ENCODE measurements around the gene UBE3C.
"Not testable (repeated sequence)": the region's sequence is repeated elsewhere in the genome, so short reads cannot be mapped to it uniquely, and the experiment has no call there.

Gene UBE3C

GRCh38 chr7:157149317-157149716, 10.6 kb downstream of the UBE3C start:
- no peaks in the 10 kb centered on the region for H3K9me3 ChIP-seq (ENCODE audit: control insufficient read depth in 2 of 2, low read length in 2 of 2)
- no peaks in the 10 kb centered on the region for H3K27me3 ChIP-seq (ENCODE audit: control insufficient read depth in 1 of 2, insufficient read depth in 2 of 2, low read length in 2 of 2)
- no peak overlapping the region for H3K4me3 ChIP-seq (ENCODE audit: low read length in 2 of 2)
- no peak overlapping the region for H3K9ac ChIP-seq (ENCODE audit: low read length in 2 of 2)
- H3K4me1 ChIP-seq (ENCODE audit: control insufficient read depth, insufficient read depth, low read length): peaks cover 5% of the 10 kb centered on the region
- H3K36me3 ChIP-seq (ENCODE audit: control insufficient read depth in 2 of 2, insufficient read depth in 2 of 2, low read length in 2 of 2): no peaks in the 10 kb centered on the region
- no peak overlapping the region for H3K27ac ChIP-seq (ENCODE audit: low read length)

- H3K9ac ChIP-seq (ENCODE audit: low read length in 2 of 2): no peak overlapping the region
- no peaks in the 10 kb centered on the region for H3K36me3 ChIP-seq (ENCODE audit: control insufficient read depth in 2 of 2, insufficient read depth in 2 of 2, low read length in 2 of 2)
- no peaks in the 10 kb centered on the region for H3K9me3 ChIP-seq (ENCODE audit: control insufficient read depth in 2 of 2, low read length in 2 of 2)
- H3K4me1 ChIP-seq (ENCODE audit: control insufficient read depth, insufficient read depth, low read length): peaks cover 5% of the 10 kb centered on the region
- H3K27me3 ChIP-seq (ENCODE audit: control insufficient read depth in 1 of 2, insufficient read depth in 2 of 2, low read length in 2 of 2): no peaks in the 10 kb centered on the region
- no peak overlapping the region for H3K4me3 ChIP-seq (ENCODE audit: low read length in 2 of 2)
- H3K27ac ChIP-seq (ENCODE audit: low read length): no peak overlapping the region
Measured at GRCh38 chr7:157150882-157151281, 12.2 kb downstream of the UBE3C start.

GRCh38 chr7:157151626-157152339, 13.1 kb downstream of the UBE3C start:
- H3K9me3 ChIP-seq (ENCODE audit: control insufficient read depth in 2 of 2, low read length in 2 of 2): no peaks in the 10 kb centered on the region

GRCh38 chr7:157152391-157152937, 13.7 kb downstream of the UBE3C start:
- no peak overlapping the region for H3K27ac ChIP-seq (ENCODE audit: low read length)
- H3K27me3 ChIP-seq (ENCODE audit: control insufficient read depth in 1 of 2, insufficient read depth in 2 of 2, low read length in 2 of 2): no peaks in the 10 kb centered on the region
- no peak overlapping the region for H3K9ac ChIP-seq (ENCODE audit: low read length in 2 of 2)
- H3K9me3 ChIP-seq (ENCODE audit: control insufficient read depth in 2 of 2, low read length in 2 of 2): no peaks in the 10 kb centered on the region
- peaks cover 5% of the 10 kb centered on the region for H3K4me1 ChIP-seq (ENCODE audit: control insufficient read depth, insufficient read depth, low read length)
- no peaks in the 10 kb centered on the region for H3K36me3 ChIP-seq (ENCODE audit: control insufficient read depth in 2 of 2, insufficient read depth in 2 of 2, low read length in 2 of 2)
- H3K4me3 ChIP-seq (ENCODE audit: low read length in 2 of 2): no peak overlapping the region

More at GRCh38 chr7:157151626-157152339, 13.1 kb downstream of the UBE3C start:
- no peaks in the 10 kb centered on the region for H3K27me3 ChIP-seq (ENCODE audit: control insufficient read depth in 1 of 2, insufficient read depth in 2 of 2, low read length in 2 of 2)
- H3K9ac ChIP-seq (ENCODE audit: low read length in 2 of 2): no peak overlapping the region
- H3K27ac ChIP-seq (ENCODE audit: low read length): no peak overlapping the region
- H3K4me1 ChIP-seq (ENCODE audit: control insufficient read depth, insufficient read depth, low read length): peaks cover 5% of the 10 kb centered on the region
- H3K4me3 ChIP-seq (ENCODE audit: low read length in 2 of 2): no peak overlapping the region
- H3K36me3 ChIP-seq (ENCODE audit: control insufficient read depth in 2 of 2, insufficient read depth in 2 of 2, low read length in 2 of 2): no peaks in the 10 kb centered on the region

- no peaks in the 10 kb centered on the region for H3K36me3 ChIP-seq (ENCODE audit: control insufficient read depth in 2 of 2, insufficient read depth in 2 of 2, low read length in 2 of 2)
- H3K9ac ChIP-seq (ENCODE audit: low read length in 2 of 2): no peak overlapping the region
- H3K9me3 ChIP-seq (ENCODE audit: control insufficient read depth in 2 of 2, low read length in 2 of 2): no peaks in the 10 kb centered on the region
- H3K4me3 ChIP-seq (ENCODE audit: low read length in 2 of 2): no peak overlapping the region
- no peak overlapping the region for H3K27ac ChIP-seq (ENCODE audit: low read length)
- H3K27me3 ChIP-seq (ENCODE audit: control insufficient read depth in 1 of 2, insufficient read depth in 2 of 2, low read length in 2 of 2): no peaks in the 10 kb centered on the region
- H3K4me1 ChIP-seq (ENCODE audit: control insufficient read depth, insufficient read depth, low read length): peaks cover 5% of the 10 kb centered on the region
Measured at GRCh38 chr7:157153260-157153659, 14.5 kb downstream of the UBE3C start.

- Histone ChIP-seq H3K4me3 (ENCODE audit: low read length in 2 of 2) (no peak overlapping the region), H3K27me3 (ENCODE audit: control insufficient read depth in 1 of 2, insufficient read depth in 2 of 2, low read length in 2 of 2) (no peaks in the 10 kb centered on the region), H3K4me1 (ENCODE audit: control insufficient read depth, insufficient read depth, low read length) (peaks cover 2% of the 10 kb centered on the region), H3K9me3 (ENCODE audit: control insufficient read depth in 2 of 2, low read length in 2 of 2) (no peaks in the 10 kb centered on the region), H3K9ac (ENCODE audit: low read length in 2 of 2) (no peak overlapping the region), H3K36me3 (ENCODE audit: control insufficient read depth in 2 of 2, insufficient read depth in 2 of 2, low read length in 2 of 2) (no peaks in the 10 kb centered on the region), H3K27ac (ENCODE audit: low read length) (no peak overlapping the region)
Measured at GRCh38 chr7:157155959-157156358, 17.2 kb downstream of the UBE3C start.

GRCh38 chr7:157158400-157158799, 19.7 kb downstream of the UBE3C start:
- Histone ChIP-seq H3K4me1 (ENCODE audit: control insufficient read depth, insufficient read depth, low read length) (no peaks in the 10 kb centered on the region), H3K27me3 (ENCODE audit: control insufficient read depth in 1 of 2, insufficient read depth in 2 of 2, low read length in 2 of 2) (no peaks in the 10 kb centered on the region), H3K9me3 (ENCODE audit: control insufficient read depth in 2 of 2, low read length in 2 of 2) (no peaks in the 10 kb centered on the region), H3K4me3 (ENCODE audit: low read length in 2 of 2) (no peak overlapping the region), H3K9ac (ENCODE audit: low read length in 2 of 2) (no peak overlapping the region), H3K36me3 (ENCODE audit: control insufficient read depth in 2 of 2, insufficient read depth in 2 of 2, low read length in 2 of 2) (no peaks in the 10 kb centered on the region), H3K27ac (ENCODE audit: low read length) (no peak overlapping the region)

- not testable (repeated sequence) for H3K4me3 ChIP-seq (ENCODE audit: low read length in 2 of 2); H3K27ac ChIP-seq (ENCODE audit: low read length); H3K4me1 ChIP-seq (ENCODE audit: control insufficient read depth, insufficient read depth, low read length); H3K9me3 ChIP-seq (ENCODE audit: control insufficient read depth in 2 of 2, low read length in 2 of 2); H3K27me3 ChIP-seq (ENCODE audit: control insufficient read depth in 1 of 2, insufficient read depth in 2 of 2, low read length in 2 of 2); H3K9ac ChIP-seq (ENCODE audit: low read length in 2 of 2); H3K36me3 ChIP-seq (ENCODE audit: control insufficient read depth in 2 of 2, insufficient read depth in 2 of 2, low read length in 2 of 2)
Measured at GRCh38 chr7:157159537-157159936, 20.8 kb downstream of the UBE3C start.

GRCh38 chr7:157160433-157160832, 21.7 kb downstream of the UBE3C start:
- no peaks in the 10 kb centered on the region for H3K4me1 ChIP-seq (ENCODE audit: control insufficient read depth, insufficient read depth, low read length)
- no peak overlapping the region for H3K27ac ChIP-seq (ENCODE audit: low read length)
- H3K9ac ChIP-seq (ENCODE audit: low read length in 2 of 2): no peak overlapping the region
- peaks cover 5 to 6% of the 10 kb centered on the region in 2 donors for H3K36me3 ChIP-seq (ENCODE audit: control insufficient read depth in 2 of 2, insufficient read depth in 2 of 2, low read length in 2 of 2)
- no peaks in the 10 kb centered on the region for H3K9me3 ChIP-seq (ENCODE audit: control insufficient read depth in 2 of 2, low read length in 2 of 2)
- H3K4me3 ChIP-seq (ENCODE audit: low read length in 2 of 2): no peak overlapping the region
- no peaks in the 10 kb centered on the region for H3K27me3 ChIP-seq (ENCODE audit: control insufficient read depth in 1 of 2, insufficient read depth in 2 of 2, low read length in 2 of 2)

GRCh38 chr7:157165987-157166386, 27.3 kb downstream of the UBE3C start:
- Histone ChIP-seq H3K36me3 (ENCODE audit: control insufficient read depth in 2 of 2, insufficient read depth in 2 of 2, low read length in 2 of 2) (peaks cover 19 to 28% of the 10 kb centered on the region in 2 donors), H3K4me1 (ENCODE audit: control insufficient read depth, insufficient read depth, low read length) (no peaks in the 10 kb centered on the region), H3K9me3 (ENCODE audit: control insufficient read depth in 2 of 2, low read length in 2 of 2) (no peaks in the 10 kb centered on the region), H3K9ac (ENCODE audit: low read length in 2 of 2) (no peak overlapping the region), H3K27ac (ENCODE audit: low read length) (no peak overlapping the region), H3K27me3 (ENCODE audit: control insufficient read depth in 1 of 2, insufficient read depth in 2 of 2, low read length in 2 of 2) (no peaks in the 10 kb centered on the region), H3K4me3 (ENCODE audit: low read length in 2 of 2) (no peak overlapping the region)

GRCh38 chr7:157168571-157168970, 29.8 kb downstream of the UBE3C start:
- H3K27me3 ChIP-seq (ENCODE audit: control insufficient read depth in 1 of 2, insufficient read depth in 2 of 2, low read length in 2 of 2): no peaks in the 10 kb centered on the region
- no peak overlapping the region for H3K4me3 ChIP-seq (ENCODE audit: low read length in 2 of 2)
- no peaks in the 10 kb centered on the region for H3K9me3 ChIP-seq (ENCODE audit: control insufficient read depth in 2 of 2, low read length in 2 of 2)
- no peaks in the 10 kb centered on the region for H3K4me1 ChIP-seq (ENCODE audit: control insufficient read depth, insufficient read depth, low read length)
- peaks cover 32 to 38% of the 10 kb centered on the region in 2 donors for H3K36me3 ChIP-seq (ENCODE audit: control insufficient read depth in 2 of 2, insufficient read depth in 2 of 2, low read length in 2 of 2)
- H3K27ac ChIP-seq (ENCODE audit: low read length): no peak overlapping the region
- no peak overlapping the region for H3K9ac ChIP-seq (ENCODE audit: low read length in 2 of 2)
